Brain microvascular endothelial cell (primary cell): ENCODE data around the gene LOC101059915.
"Not testable (repeated sequence)": the region's sequence is repeated elsewhere in the genome, so short reads cannot be mapped to it uniquely, and the experiment has no call there.

Source experiments
- DNase-seq: peaks from one replicate; pipeline ENCODE4 v3.0.0-alpha.2; 2020
- H3K27ac ChIP-seq: fragments of 250-450 bp; sonication (Bioruptor Pico); 2 replicates; pipeline ENCODE4 v1.5.1; 2020; ENCODE audit warnings: mild to moderate bottlenecking, moderate library complexity
- H3K27me3 ChIP-seq: fragments of 250-450 bp; sonication (Bioruptor Pico); replicated peaks from 2 replicates; pipeline ENCODE4 v1.5.1; 2020; ENCODE audit warnings: mild to moderate bottlenecking
- H3K36me3 ChIP-seq: fragments of 250-450 bp; sonication (Bioruptor Pico); replicated peaks from 2 replicates; pipeline ENCODE4 v1.5.1; 2020; ENCODE audit warnings: mild to moderate bottlenecking
- H3K4me3 ChIP-seq: 2 replicates; pipeline ENCODE4 v1.5.1; 2011; ENCODE audit warnings: low read depth, mild to moderate bottlenecking, control low read depth, low read length, moderate library complexity
- in situ Hi-C: cut with HindIII; loops from 2 replicates; pipeline ENCODE4 v1.10.0; 2017; ENCODE audit warnings: low sequenced_read_pairs, low pct_ligation_motif_present
- TF ChIP-seq, protein P1 (sequence below): IDR thresholded peaks from 2 replicates; pipeline ENCODE4 v1.5.1; 2011; ENCODE audit warnings: low read depth, mild to moderate bottlenecking, moderate library complexity, low read length, control low read depth, inconsistent platforms; ENCODE audit errors: missing control alignments

LOC101059915 gene

DNA sequence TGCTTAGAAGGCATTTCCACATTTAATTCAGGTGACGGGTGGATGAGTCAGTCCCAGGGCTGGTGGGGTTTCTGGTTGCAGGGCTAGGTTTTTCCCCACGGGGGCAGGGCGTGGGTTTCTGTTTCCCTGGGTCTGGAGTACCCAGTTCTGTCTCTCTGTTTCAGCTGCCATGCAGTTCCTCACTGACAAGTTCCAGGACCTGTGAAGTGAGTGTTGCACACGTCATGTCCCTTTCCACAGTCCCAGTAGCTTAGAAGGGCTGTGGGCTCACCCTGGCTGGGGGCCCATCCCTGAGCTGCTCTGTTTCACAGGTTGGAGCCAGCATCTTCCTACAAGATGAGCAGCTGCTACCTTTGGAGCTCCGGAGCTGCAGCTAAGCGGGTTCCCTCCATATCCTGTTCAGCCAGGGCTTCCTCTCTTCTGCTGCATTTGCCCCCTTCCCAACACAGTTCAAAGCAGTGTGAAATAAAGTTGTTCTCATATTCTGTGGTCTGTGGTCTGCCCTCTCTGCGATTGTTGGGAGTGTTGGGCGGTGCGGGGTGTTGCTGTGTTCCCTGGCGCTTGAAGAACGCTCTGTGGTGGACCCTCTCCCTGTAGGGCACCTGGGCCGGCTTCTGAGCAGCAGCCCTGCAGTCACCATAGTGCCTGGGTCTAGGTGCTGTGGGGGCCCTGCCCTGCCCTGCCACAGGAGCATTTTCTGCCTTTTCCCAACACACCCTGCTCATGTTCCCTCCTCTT lies 3.9 kb downstream of the LOC101059915 start:
- Histone ChIP-seq H3K27me3 (no peaks in the 10 kb centered on the region), H3K27ac (no peak overlapping the region), H3K4me3 (no peak overlapping the region), H3K36me3 (no peaks in the 10 kb centered on the region)
- in situ Hi-C loops, result no loop called here
- DNase-seq, result no peak
- TF ChIP-seq, protein P1, sequence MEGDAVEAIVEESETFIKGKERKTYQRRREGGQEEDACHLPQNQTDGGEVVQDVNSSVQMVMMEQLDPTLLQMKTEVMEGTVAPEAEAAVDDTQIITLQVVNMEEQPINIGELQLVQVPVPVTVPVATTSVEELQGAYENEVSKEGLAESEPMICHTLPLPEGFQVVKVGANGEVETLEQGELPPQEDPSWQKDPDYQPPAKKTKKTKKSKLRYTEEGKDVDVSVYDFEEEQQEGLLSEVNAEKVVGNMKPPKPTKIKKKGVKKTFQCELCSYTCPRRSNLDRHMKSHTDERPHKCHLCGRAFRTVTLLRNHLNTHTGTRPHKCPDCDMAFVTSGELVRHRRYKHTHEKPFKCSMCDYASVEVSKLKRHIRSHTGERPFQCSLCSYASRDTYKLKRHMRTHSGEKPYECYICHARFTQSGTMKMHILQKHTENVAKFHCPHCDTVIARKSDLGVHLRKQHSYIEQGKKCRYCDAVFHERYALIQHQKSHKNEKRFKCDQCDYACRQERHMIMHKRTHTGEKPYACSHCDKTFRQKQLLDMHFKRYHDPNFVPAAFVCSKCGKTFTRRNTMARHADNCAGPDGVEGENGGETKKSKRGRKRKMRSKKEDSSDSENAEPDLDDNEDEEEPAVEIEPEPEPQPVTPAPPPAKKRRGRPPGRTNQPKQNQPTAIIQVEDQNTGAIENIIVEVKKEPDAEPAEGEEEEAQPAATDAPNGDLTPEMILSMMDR, result no peak

DNA sequence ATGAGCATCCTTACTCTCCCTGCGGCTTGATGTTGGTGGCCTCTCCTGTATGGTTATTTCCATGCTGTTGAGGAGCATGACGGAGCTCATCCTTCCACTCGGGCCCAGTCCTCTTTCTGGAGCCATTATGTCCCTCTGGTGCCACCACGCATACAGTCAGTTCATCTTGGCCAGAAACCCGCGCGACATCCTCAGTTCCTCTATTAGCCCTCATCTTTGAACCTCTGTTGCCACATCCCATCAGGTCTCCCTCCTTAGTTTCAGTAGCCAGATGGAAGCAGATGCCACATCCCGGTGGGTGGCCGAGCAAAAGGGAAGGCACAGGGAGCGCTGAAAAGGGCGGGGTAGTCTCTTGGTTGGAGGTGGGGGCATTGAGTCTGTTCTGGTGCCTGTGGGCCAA lies 4.6 kb downstream of the LOC101059915 start:
- in situ Hi-C loops, result no loop called here
- TF ChIP-seq, protein P1, result no peak

DNA sequence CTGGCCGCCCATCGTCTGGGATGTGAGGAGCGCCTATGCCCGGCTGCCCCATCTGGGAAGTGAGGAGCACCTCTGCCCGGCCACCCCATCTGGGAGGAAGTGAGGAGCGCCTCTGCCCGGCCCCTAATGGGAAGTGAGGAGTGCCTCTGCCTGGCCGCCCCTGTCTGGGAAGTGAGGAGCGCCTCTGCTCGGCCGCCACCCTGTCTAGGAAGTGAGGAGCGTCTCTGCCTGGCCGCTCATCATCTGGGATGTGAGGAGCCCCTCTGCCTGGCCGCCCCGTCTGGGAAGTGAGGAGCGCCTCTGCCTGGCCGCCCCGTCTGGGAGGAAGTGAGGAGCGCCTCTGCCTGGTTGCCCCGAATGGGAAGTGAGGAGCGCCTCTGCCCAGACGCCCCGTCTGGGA lies 8.3 kb downstream of the LOC101059915 start:
- DNase-seq, H3K27me3 ChIP-seq, in situ Hi-C loops, H3K4me3 ChIP-seq, H3K36me3 ChIP-seq, H3K27ac ChIP-seq: not testable (repeated sequence)

More for the DNA sequence above, 4.6 kb downstream of the LOC101059915 start:
- no peak for DNase-seq
- Histone ChIP-seq H3K36me3 (no peaks in the 10 kb centered on the region), H3K27me3 (no peaks in the 10 kb centered on the region), H3K27ac (no peak overlapping the region), H3K4me3 (no peak overlapping the region)

DNA sequence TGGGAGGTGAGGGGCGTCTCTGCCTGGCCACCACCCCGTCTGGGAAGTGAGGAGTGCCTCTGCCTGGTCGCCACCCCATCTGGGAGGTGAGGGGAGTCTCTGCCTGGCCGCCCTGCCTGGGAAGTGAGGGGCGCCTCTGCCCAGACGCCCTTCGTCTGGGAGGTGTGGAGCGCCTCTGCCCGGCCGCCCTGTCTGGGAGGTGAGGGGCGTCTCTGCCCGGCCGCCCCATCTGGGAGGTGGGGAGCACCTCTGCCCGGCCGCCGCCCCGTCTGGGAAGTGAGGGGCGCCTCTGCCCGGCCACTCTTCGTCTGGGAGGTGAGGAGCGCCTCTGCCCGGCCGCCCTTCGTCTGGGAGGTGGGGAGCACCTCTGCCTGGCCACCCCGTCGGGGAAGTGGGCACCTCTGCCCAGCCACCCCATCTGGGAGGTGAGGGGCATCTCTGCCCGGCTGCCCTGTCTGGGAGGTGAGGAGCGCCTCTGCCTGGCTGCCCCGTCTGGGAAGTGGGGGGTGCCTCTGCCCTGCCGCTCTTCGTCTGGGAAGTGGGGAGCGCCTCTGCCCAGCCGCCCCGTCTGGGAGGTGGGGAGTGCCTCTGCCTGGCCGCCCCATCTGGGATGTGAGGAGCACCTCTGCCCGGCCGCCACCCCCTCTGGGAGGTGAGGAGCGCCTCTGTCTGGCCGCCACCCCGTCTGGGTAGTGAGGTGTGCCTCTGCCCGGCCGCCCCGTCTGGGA lies 8.9 kb downstream of the LOC101059915 start:
- DNase-seq, H3K27me3 ChIP-seq: not testable (repeated sequence)

DNA sequence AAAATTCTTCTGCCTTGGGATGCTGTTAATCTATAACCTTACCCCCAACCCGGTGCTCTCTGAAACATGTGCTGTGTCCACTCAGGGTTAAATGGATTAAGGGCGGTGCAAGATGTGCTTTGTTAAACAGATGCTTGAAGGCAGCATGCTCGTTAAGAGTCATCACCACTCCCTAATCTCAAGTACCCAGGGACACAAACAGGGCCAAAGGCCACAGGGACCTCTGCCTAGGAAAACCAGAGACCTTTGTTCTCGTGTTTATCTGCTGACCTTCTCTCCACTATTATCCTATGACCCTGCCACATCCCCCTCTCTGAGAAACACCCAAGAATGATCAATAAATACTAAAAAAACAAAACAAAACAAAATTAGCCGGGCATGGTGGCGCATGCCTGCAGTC lies 9.8 kb downstream of the LOC101059915 start:
- DNase-seq, H3K27ac ChIP-seq, H3K27me3 ChIP-seq, H3K4me3 ChIP-seq, in situ Hi-C loops, H3K36me3 ChIP-seq: not testable (repeated sequence)

More for the DNA sequence above, 8.9 kb downstream of the LOC101059915 start:
- H3K27ac ChIP-seq, in situ Hi-C loops, H3K36me3 ChIP-seq, H3K4me3 ChIP-seq: not testable (repeated sequence)

DNA sequence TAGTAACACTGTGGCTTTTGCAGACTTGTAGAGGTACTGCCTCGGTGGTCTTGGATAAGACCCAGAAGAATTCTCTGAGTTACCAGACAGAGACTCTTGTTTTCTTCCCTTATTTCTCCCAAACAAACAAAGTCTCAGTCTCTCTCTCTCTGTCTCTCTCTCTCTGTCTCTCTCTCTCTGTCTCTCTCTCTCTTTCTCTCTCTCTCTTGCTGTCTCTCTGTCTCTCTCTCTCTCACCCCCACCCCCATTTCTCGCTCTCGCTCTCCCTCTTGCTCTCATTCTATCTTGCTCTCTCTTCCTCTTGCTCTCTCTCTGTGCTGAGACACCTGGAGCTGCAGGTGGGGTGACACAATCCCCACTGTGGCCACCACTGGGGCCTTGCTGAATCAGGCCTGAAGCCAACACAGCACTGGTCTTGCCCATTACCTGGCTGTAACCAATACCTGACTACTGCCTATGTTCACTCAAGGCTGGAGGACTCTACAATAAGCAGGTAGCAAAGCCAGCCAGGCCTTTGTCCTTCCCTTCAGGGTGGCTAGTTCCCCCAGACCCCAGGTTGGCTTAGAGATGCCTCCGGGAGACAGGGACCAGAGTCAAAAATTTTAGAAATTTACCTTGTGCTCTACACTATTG lies 12.3 kb downstream of the LOC101059915 start:
- DNase-seq, result no peak
- H3K27ac ChIP-seq, result no peak overlapping the region
- in situ Hi-C loops, result no loop called here

DNA sequence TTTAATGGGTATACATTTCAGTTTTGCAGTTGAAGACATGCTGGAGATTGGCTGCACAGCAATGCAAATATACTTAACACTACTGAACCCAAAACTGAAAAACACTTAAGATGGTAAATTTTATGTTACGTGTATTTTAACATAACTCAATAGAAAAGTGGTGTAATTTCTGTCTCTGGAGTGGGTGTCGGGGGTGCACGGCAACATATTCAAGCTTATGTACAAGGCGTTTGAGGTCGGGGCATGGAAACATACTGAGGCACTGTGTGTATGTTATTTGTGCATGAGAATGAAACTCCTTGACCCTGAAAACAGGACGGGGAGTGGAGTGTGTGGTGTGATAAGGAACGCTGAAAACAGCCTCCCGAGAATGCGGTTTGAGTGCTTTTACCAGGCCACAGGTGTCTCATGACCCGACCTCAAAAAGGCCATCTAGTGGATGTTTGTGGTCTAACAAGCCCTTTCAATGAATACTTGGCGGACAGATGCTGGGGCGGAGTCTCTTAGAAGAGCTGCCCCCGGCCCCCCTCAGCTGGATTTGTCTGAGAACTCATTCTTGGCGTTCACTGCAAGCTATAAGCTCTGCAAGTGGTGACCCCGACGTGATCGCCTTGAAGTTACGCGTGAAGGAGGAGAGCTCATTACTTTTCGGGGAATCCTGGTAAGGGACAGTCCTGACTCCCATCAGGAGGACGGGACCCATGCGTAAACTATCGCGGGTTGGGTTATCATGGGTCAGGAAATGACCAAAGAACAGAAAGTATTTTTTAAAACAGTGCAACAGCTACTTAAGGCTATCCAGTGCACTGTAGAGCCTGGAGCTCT lies 29.5 kb downstream of the LOC101059915 start:
- H3K36me3 ChIP-seq, H3K27me3 ChIP-seq, DNase-seq, H3K4me3 ChIP-seq, H3K27ac ChIP-seq, in situ Hi-C loops: not testable (repeated sequence)

More for the DNA sequence above, 12.3 kb downstream of the LOC101059915 start:
- Histone ChIP-seq H3K36me3 (no peaks in the 10 kb centered on the region), H3K4me3 (no peak overlapping the region), H3K27me3 (no peaks in the 10 kb centered on the region)
- TF ChIP-seq, protein P1, result no peak

DNA sequence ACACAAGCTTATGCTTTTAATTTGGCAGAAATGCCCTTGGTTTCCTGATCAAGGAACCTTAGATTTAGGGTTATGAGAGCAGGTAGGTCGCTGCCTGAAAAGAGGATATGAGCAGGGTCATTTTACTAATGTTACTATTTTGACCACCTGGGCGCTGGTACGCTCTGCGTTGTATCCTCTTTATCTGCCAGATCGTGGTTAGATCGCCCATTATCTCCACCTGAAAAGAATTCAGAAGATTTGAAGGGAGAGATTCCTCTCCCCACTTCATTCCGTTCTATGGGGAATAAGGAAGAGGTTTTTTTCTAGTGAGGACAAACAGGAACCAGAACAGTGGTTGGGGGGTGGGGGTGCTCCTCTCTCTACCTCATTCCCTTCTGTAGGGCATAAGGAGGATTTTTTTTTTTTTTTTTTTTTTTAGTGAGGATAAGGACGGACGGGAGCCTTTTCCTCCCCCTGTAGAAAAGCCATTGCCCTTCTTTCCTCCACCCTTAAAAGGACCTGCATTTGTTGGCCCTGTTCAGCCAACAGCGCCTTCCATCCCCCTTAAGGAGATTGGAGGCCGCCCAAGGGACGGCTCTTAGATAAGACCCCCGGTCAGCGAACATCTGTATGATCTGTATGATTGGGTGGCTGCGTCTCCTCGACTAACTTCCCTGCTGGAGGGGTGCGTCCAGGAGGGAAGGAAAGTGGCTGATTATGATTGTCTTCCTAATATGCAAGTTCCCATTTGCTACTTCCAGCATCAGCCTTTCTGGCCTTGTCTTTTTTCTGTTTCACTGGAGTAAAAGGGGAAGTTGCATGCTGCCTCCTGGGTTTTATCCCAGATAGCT lies 30.3 kb downstream of the LOC101059915 start:
- H3K4me3 ChIP-seq, H3K27me3 ChIP-seq, H3K36me3 ChIP-seq, DNase-seq, in situ Hi-C loops, H3K27ac ChIP-seq: not testable (repeated sequence)

DNA sequence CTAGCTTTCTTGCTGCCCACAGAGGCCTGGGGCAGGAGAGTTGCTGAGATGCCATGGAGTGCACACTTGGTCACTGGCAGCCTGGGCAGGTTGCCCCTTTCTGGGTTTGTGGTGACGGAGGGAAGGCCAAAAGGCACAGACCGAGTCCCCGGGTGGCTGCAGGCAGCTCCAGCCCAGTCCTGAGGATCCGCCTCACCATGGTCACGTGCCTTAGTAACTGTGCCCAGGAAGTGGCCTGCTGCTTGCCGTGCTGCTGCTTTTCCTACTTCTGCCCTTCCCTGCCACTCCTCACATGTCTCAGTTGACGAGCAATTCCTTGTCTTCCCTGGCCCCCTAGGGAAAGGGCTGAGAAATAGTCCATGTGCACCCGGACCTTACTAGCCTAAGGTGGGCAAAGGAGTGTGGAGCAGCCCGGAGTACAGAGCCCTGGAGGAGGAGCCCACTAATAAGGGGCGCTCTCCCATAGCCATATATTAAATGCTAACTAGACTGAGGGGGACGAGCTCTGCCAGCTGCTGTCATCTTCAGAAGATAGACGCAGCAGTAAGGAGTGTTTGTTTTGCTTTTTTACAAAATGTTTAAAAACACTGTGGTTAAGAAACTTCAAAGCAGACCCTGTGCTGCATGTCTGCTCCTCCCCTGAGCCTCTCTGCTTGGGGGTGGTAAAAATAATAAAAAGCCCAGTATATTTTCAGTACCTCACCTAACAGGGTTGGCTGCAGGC lies 31.1 kb downstream of the LOC101059915 start:
- H3K27ac ChIP-seq, H3K36me3 ChIP-seq, H3K4me3 ChIP-seq, H3K27me3 ChIP-seq, DNase-seq, in situ Hi-C loops: not testable (repeated sequence)
